SK-N-MC (cell line): Measurements from ENCODE around the gene GALR2.

ENCODE experiments used
- DNase-seq: peaks from one replicate; pipeline ENCODE4 v3.0.0-alpha.2; 2011; ENCODE audit warnings: low read depth, low spot score
- H3K27ac ChIP-seq: fragments of 200-600 bp; sonication (generic); 2 replicates; pipeline ENCODE4 v1.5.1; 2016; ENCODE audit warnings: mixed run types
- H3K36me3 ChIP-seq: fragments of 200-600 bp; sonication (generic); 2 replicates; pipeline ENCODE4 v1.6.1; 2017; ENCODE audit warnings: antibody characterized with exemption, low read length, mixed read lengths; ENCODE audit not compliant: insufficient read depth
- H3K4me3 ChIP-seq: fragments of 200-600 bp; sonication (generic); 2 replicates; pipeline ENCODE4 v1.5.1; 2016
- H3K9ac ChIP-seq: fragments of 200-600 bp; sonication (generic); 2 replicates; pipeline ENCODE4 v1.8.0; 2017; ENCODE audit warnings: mixed run types, mixed read lengths; ENCODE audit not compliant: insufficient read length
- H3K9me3 ChIP-seq: fragments of 200-600 bp; sonication (generic); 2 replicates; pipeline ENCODE4 v1.6.1; 2017; ENCODE audit warnings: low read depth, mild to moderate bottlenecking, antibody characterized with exemption, low read length, moderate library complexity, mixed read lengths
- EZH2 ChIP-seq: fragments of 200-600 bp; sonication (generic); IDR thresholded peaks from one replicate; pipeline ENCODE4 v1.6.1; 2017; ENCODE audit warnings: antibody characterized with exemption
- FOXP2 ChIP-seq: optimal IDR thresholded peaks from 2 replicates; pipeline ENCODE3; 2011; ENCODE audit warnings: mild to moderate bottlenecking, moderate library complexity; ENCODE audit not compliant: insufficient read depth; ENCODE audit errors: extremely low read length, control extremely low read depth
- POLR2AphosphoS5 ChIP-seq: IDR thresholded peaks from 2 replicates; pipeline ENCODE4 v1.6.1; 2012; ENCODE audit warnings: mild to moderate bottlenecking, low read depth, low read length, borderline replicate concordance

Gene GALR2

DNA sequence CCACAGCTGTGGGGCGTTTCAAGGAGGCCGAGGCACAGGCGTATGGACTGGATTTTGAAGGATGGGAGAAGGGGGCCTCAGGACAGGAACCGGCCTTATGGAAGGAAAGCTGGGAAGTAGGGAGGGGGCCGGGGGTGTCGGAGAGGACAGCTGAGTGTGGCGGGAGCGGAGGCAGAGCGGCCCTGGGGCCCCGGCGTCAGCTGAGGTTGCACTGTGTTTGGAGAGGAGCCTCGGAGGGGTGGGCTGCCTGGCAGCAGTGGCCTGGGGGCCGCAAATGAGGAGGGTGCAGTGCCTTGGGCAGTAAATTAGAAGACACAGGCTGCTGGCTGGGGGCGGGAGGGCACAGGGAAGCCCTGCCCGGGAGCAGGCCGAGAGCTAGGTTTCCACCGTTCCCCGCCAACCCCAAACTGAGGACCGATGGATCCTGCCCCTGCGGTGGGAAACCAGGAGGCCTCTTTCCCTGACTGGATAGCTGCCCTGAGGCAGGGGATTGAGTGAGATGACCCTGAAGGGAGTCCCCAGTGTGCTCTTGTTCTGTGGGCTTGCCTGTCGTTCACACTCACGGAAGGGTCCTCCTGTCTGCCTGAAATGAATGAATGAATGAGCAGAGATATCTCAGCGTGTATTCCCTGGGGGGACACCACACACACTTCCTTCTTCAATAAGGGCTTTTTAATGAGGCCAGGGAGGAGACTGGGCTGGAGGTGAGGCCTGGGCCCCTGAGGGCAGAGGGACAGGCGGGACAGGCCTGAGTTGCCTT is 48.0 kb downstream of the GALR2 start:
- Histone ChIP-seq H3K9me3 (no peaks in the 10 kb centered on the region), H3K9ac (no peak overlapping the region), H3K4me3 (no peak overlapping the region), H3K27ac (no peak overlapping the region), H3K36me3 (no peaks in the 10 kb centered on the region)
- DNase-seq, result no peak
- TF ChIP-seq FOXP2 (no peak), POLR2AphosphoS5 (no peak), EZH2 (no peak)

- H3K36me3 ChIP-seq, result no peaks in the 10 kb centered on the region
- H3K27ac ChIP-seq, result no peak overlapping the region
- DNase-seq, result no peak
- TF ChIP-seq POLR2AphosphoS5, result no peak
- H3K9ac ChIP-seq, result no peak overlapping the region
- no peaks in the 10 kb centered on the region for H3K9me3 ChIP-seq
- no peak overlapping the region for H3K4me3 ChIP-seq
These were observed 48.6 kb downstream of the GALR2 start for GRCh38 chr17:76123191-76123499.

GRCh38 chr17:76123749-76124581 is 49.4 kb downstream of the GALR2 start:
- no peak overlapping the region for H3K27ac ChIP-seq
- TF ChIP-seq FOXP2 (no peak), POLR2AphosphoS5 (no peak), EZH2 (no peak)
- no peaks in the 10 kb centered on the region for H3K36me3 ChIP-seq
- no peak overlapping the region for H3K9ac ChIP-seq
- no peaks in the 10 kb centered on the region for H3K9me3 ChIP-seq
- H3K4me3 ChIP-seq, result no peak overlapping the region
- no peak for DNase-seq

DNA sequence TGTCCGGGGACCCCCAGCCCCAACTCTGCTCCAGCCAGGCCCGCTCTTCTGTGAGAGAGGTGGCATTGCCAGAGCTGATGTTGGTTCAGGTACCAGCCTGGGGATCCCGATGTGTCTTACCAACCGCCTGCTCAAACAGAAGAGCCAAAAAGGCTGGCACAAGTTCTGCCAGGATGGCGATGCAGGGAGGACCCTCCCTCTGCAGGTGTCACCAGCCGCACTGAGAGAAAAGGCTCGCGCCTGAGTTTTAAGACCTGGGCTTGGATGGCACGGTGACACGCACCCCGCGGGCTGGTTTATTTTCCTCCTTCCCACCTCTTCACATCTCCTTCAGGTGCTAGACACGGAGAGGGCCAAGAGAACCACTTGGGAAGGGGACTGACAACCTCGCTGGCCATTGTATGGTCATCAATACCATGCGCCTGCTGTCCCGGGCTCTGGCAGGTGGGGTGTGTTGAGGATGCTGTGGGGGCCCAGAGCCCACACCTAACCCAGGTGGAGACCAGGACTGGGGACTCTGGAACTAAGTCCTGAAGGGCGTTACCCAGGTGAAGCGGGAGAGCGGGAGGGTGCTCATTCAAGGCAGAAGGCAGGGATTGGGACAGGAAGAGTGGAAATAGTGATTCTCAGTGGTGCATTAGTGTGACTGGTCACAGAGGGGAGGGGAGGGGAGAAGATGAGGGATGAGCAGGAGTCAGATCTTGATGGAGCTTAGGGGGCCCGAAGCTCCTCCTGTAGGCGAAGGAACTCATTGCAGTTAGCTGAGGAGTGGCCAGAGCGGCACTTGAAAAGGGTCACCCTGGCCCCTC is 50.2 kb downstream of the GALR2 start:
- DNase-seq, result no peak
- Histone ChIP-seq H3K9me3 (no peaks in the 10 kb centered on the region), H3K4me3 (no peak overlapping the region), H3K36me3 (no peaks in the 10 kb centered on the region), H3K9ac (no peak overlapping the region), H3K27ac (no peak overlapping the region)
- TF ChIP-seq EZH2 (no peak), FOXP2 (no peak), POLR2AphosphoS5 (no peak)

- DNase-seq, result no peak
- TF ChIP-seq EZH2 (no peak), FOXP2 (no peak), POLR2AphosphoS5 (no peak)
- H3K36me3 ChIP-seq, result no peaks in the 10 kb centered on the region
These were observed 50.8 kb downstream of the GALR2 start for GRCh38 chr17:76125391-76125675.

GRCh38 chr17:76125922-76126321 is 51.3 kb downstream of the GALR2 start:
- no peak overlapping the region for H3K9ac ChIP-seq
- TF ChIP-seq EZH2 (no peak), FOXP2 (no peak), POLR2AphosphoS5 (no peak)
- no peaks in the 10 kb centered on the region for H3K9me3 ChIP-seq
- DNase-seq, result no peak
- no peak overlapping the region for H3K27ac ChIP-seq
- H3K4me3 ChIP-seq, result no peak overlapping the region
- H3K36me3 ChIP-seq, result no peaks in the 10 kb centered on the region

More at GRCh38 chr17:76125391-76125675, 50.8 kb downstream of the GALR2 start:
- Histone ChIP-seq H3K27ac (no peak overlapping the region), H3K9me3 (no peaks in the 10 kb centered on the region), H3K9ac (no peak overlapping the region), H3K4me3 (no peak overlapping the region)
